Prostate gland (tissue), 2 donors: ENCODE results near the gene KDM4C. TPM values are rescaled to one million over a fixed set of nuclear protein-coding genes. Genes with fewer than 3 reads are reported as not detected.
"Not testable (repeated sequence)": the region's sequence is repeated elsewhere in the genome, so short reads cannot be mapped to it uniquely, and the experiment has no call there.

Experiments used
- DNase-seq: peaks from one replicate; pipeline ENCODE4 v3.0.0-alpha.2; 2019; ENCODE audit warnings: low spot score
- H3K27ac ChIP-seq, 2 donors: fragments of 200-600 bp; sonication (generic); 2 replicates each; pipeline ENCODE4 v1.5.1; 2017 to 2019
- H3K27me3 ChIP-seq: fragments of 200-600 bp; sonication (generic); replicated peaks from 2 replicates; pipeline ENCODE4 v1.5.1; 2019; ENCODE audit not compliant: insufficient read depth
- H3K36me3 ChIP-seq, 2 donors: fragments of 200-600 bp; sonication (generic); 1 replicate in 1 of 2; 2 replicates in 1 of 2; pipeline versions ENCODE4 v1.5.1 to v1.8.1; 2017 to 2019
- H3K4me1 ChIP-seq: fragments of 200-600 bp; sonication (generic); replicated peaks from 2 replicates; pipeline ENCODE4 v1.5.1; 2019
- H3K4me3 ChIP-seq, 2 donors: fragments of 200-600 bp; sonication (generic); 2 replicates each; pipeline ENCODE4 v1.5.1; 2017 to 2019
- H3K9me3 ChIP-seq: fragments of 200-600 bp; sonication (generic); 2 replicates; pipeline ENCODE4 v1.5.1; 2017
- POLR2A ChIP-seq: fragments of 450-650 bp; IDR thresholded peaks from one replicate; pipeline ENCODE4 v1.6.1; 2016; ENCODE audit warnings: antibody characterized with exemption, mild to moderate bottlenecking
- POLR2AphosphoS5 ChIP-seq: sonication (generic); formaldehyde crosslinking; IDR thresholded peaks from one replicate; pipeline ENCODE4 v1.6.1; 2017; ENCODE audit warnings: antibody characterized with exemption
- whole genome bisulfite sequencing: methylation state at CpG from one replicate; pipeline ENCODE4 v1.1.5; 2018; 5-methylcytosine and 5-hydroxymethylcytosine counted together
- intact Hi-C: fragments of 100-400 bp; cut with DNase I; formaldehyde crosslinking; loops from one replicate; pipeline ENCODE4 v1.14.2; 2022
- total RNA-seq, 2 donors: library from RNA; depleted of rRNA; stranded (reverse); fragments of >200 nt; gene quantifications; one replicate each; pipeline ENCODE4 v1.1.0, GENCODE V29; 2016
- TF ChIP-seq, protein P1 (sequence below), 4 experiments: fragments of 200-600 bp in 2 of 4; fragments of 450-650 bp in 2 of 4; sonication (generic) in 2 of 4; IDR thresholded peaks; 1 replicate in 3 of 4; 2 replicates in 1 of 4; pipeline ENCODE4 v1.5.1; 2016 to 2019; ENCODE audit warnings: antibody characterized with exemption in 4 of 4, mild to moderate bottlenecking in 2 of 4, moderate library complexity in 2 of 4

The KDM4C gene
- total RNA-seq, 2 donors from 2014 or later, result 18.1 to 27.7 TPM

DNA sequence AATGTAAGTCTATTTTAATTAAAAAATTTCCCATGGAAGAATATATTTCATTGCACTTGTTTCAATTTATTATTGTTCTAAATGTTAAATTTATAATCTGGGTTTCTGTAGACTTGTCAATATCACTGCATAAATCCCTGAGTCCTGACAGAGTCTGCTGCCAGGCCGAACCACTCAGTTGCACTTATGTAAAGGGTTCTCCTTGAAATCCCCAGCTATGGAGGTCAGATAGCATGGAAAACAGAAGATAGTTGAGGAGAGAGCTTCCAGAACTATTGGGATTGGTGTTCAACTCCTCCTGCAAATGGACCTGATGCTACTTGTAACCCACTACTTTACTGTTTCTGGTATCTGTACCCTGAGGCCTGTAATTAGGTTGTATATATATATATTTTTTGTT, 37.2 kb downstream of the KDM4C start:
- intact Hi-C loops, result no loop called here
- no peak overlapping the region for H3K27ac ChIP-seq
- H3K4me1 ChIP-seq, result no peaks in the 10 kb centered on the region
- no peaks in the 10 kb centered on the region for H3K36me3 ChIP-seq
- H3K9me3 ChIP-seq, result no peaks in the 10 kb centered on the region
- H3K27me3 ChIP-seq, result no peaks in the 10 kb centered on the region
- WGBS, result 100% methylated on average over 1 of the region's 1 CpG
- H3K4me3 ChIP-seq, result no peak overlapping the region
- no peak for DNase-seq
- no peak for TF ChIP-seq POLR2AphosphoS5
- TF ChIP-seq, protein P1, sequence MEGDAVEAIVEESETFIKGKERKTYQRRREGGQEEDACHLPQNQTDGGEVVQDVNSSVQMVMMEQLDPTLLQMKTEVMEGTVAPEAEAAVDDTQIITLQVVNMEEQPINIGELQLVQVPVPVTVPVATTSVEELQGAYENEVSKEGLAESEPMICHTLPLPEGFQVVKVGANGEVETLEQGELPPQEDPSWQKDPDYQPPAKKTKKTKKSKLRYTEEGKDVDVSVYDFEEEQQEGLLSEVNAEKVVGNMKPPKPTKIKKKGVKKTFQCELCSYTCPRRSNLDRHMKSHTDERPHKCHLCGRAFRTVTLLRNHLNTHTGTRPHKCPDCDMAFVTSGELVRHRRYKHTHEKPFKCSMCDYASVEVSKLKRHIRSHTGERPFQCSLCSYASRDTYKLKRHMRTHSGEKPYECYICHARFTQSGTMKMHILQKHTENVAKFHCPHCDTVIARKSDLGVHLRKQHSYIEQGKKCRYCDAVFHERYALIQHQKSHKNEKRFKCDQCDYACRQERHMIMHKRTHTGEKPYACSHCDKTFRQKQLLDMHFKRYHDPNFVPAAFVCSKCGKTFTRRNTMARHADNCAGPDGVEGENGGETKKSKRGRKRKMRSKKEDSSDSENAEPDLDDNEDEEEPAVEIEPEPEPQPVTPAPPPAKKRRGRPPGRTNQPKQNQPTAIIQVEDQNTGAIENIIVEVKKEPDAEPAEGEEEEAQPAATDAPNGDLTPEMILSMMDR (IDR thresholded peaks at IDR 0.05), result no peak
- TF ChIP-seq POLR2A, result no peak

DNA sequence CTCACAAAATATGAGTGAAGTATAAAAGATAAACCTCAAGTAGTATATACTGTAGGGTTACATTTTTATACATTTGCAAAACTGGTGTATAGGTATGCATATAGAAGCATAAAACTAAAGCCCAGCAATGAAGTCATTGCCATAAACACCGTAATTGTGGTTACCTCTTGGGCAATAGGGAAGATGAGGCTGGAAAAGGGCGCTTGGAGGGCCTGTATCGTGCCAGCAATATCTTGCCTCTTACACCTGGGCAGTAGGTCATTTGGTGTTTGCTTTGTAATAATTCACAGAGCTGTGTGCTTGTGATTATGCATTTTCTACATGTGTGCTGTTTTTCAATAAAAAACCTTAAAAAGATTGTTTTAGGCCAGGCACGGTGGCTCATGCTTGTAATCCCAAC, 45.2 kb downstream of the KDM4C start:
- Histone ChIP-seq H3K27me3 (no peaks in the 10 kb centered on the region), H3K4me3 (no peak overlapping the region), H3K4me1 (no peaks in the 10 kb centered on the region), H3K27ac (no peak overlapping the region), H3K9me3 (no peaks in the 10 kb centered on the region), H3K36me3 (no peaks in the 10 kb centered on the region)
- 81% methylated on average over 4 of the region's 4 CpGs for WGBS
- DNase-seq, result no peak
- intact Hi-C loops, result no loop called here
- no peak for TF ChIP-seq POLR2AphosphoS5
- TF ChIP-seq POLR2A, result no peak
- TF ChIP-seq, protein P1 (IDR thresholded peaks at IDR 0.05), result no peak

DNA sequence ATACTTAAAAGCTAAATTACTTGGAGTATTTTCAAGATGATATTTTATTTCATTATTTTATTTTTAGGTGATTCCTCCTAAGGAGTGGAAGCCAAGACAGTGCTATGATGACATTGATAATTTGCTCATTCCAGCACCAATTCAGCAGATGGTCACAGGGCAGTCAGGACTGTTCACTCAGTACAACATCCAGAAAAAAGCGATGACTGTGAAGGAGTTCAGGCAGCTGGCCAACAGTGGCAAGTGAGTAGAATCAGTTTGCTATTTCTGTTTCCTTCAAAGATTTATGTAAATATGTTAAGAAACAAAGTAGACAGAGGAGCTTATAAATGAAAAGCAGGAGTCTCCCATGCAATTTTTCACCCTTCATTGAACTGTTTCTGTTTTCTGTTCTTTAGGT, 47.8 kb downstream of the KDM4C start:
- WGBS, result 37% methylated on average over 1 of the region's 1 CpG
- H3K4me3 ChIP-seq, result no peak overlapping the region
- H3K4me1 ChIP-seq, result no peaks in the 10 kb centered on the region
- TF ChIP-seq POLR2A, result no peak
- TF ChIP-seq, protein P1 (IDR thresholded peaks at IDR 0.05), result no peak
- no peak for TF ChIP-seq POLR2AphosphoS5
- H3K9me3 ChIP-seq, result no peaks in the 10 kb centered on the region
- DNase-seq, result no peak
- no peaks in the 10 kb centered on the region for H3K27me3 ChIP-seq
- intact Hi-C loops, result no loop called here
- H3K36me3 ChIP-seq, result no peaks in the 10 kb centered on the region
- H3K27ac ChIP-seq, result no peak overlapping the region

DNA sequence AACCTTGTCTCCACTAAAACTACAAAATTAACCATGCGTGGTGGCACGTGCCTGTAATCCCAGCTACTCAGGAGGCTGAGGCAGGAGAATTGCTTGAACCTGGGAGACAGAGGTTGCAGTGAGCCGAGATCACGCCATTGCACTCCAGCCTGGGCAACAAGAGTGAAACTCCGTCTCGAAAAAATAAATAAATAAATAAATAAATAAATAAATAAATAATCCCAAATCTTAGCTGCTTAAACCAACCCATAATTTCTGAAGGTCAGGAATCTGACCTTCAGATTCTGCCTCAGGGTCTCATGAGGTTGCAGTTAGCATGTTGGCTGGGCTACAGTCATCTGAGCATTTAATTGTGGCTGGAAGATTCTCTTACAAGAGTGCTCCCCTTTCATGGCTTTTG, 48.5 kb downstream of the KDM4C start:
- H3K4me1 ChIP-seq, H3K27ac ChIP-seq, DNase-seq, H3K36me3 ChIP-seq, H3K4me3 ChIP-seq, H3K9me3 ChIP-seq, intact Hi-C loops, H3K27me3 ChIP-seq: not testable (repeated sequence)
- WGBS, result 99% methylated on average over 6 of the region's 6 CpGs

DNA sequence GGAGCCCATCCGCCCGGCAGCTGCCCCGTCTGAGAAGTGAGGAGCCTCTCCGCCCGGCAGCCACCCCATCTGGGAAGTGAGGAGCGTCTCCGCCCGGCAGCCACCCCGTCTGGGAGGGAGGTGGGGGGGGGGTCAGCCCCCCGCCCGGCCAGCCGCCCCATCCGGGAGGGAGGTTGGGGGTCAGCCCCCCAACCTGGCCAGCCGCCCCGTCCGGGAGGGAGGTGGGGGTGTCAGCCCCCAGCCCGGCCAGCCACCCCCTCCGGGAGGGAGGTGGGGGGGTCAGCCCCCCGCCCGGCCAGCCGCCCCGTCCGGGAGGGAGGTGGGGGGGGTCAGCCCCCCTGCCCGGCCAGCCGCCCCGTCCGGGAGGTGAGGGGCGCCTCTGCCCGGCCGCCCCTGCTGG, 49.9 kb downstream of the KDM4C start:
- H3K4me3 ChIP-seq, intact Hi-C loops, H3K4me1 ChIP-seq, H3K27ac ChIP-seq, DNase-seq, H3K27me3 ChIP-seq, H3K36me3 ChIP-seq, H3K9me3 ChIP-seq: not testable (repeated sequence)
- 96% methylated on average over 9 of the region's 30 CpGs for WGBS

DNA sequence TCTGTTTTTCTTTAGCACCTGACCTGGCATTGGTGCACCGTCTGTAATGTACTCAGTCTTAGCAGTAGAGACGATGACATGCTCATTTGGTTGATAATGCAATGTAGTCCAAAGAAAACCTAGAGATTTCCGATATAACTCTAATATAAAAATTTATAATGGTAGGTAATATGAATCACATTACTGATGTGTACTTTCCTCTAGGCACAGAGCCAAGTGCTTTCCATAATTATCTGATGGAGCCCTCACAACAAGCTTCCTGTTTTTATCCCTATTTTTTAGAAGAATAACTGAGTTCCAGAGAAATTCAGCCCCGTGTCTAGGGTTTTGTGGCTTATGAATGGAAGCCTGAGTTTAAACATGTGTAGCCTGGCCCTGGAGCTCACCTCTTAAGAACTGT, 53.7 kb downstream of the KDM4C start:
- intact Hi-C loops, result no loop called here
- no peak for DNase-seq
- Histone ChIP-seq H3K4me3 (no peak overlapping the region), H3K27me3 (no peaks in the 10 kb centered on the region), H3K4me1 (no peaks in the 10 kb centered on the region), H3K27ac (no peak overlapping the region), H3K36me3 (no peaks in the 10 kb centered on the region), H3K9me3 (no peaks in the 10 kb centered on the region)
- WGBS, result 27% methylated on average over 4 of the region's 4 CpGs
- TF ChIP-seq POLR2A, result no peak
- no peak for TF ChIP-seq POLR2AphosphoS5
- TF ChIP-seq, protein P1 (IDR thresholded peaks at IDR 0.05), result no peak
